Astrocyte (in vitro differentiated cells and primary cell): ENCODE results near the gene IPO4. TPM values are rescaled to one million over a fixed set of nuclear protein-coding genes. Genes with fewer than 3 reads are reported as not detected.
A peak's percentile ranks its signal among the peaks of the same experiment; 100 is the strongest.

Experiments used
- DNase-seq: peaks from one replicate; pipeline ENCODE4 v3.0.0-alpha.2; 2010; ENCODE audit warnings: low read depth
- FAIRE-seq: peaks from 2 replicates; lab custom pipeline; 2011; peaks lifted over from hg19 to GRCh38; lab: Jason Lieb, UNC
- H2AFZ ChIP-seq: 2 replicates; pipeline ENCODE4 v1.6.0; 2012; ENCODE audit warnings: low read depth, low read length, inconsistent platforms
- H3K27ac ChIP-seq: 2 replicates; pipeline ENCODE4 v1.5.1; 2011; ENCODE audit warnings: low read depth, low read length, inconsistent platforms
- H3K27me3 ChIP-seq: 2 replicates; pipeline ENCODE4 v1.6.0; 2011; ENCODE audit warnings: low read length, inconsistent platforms; ENCODE audit not compliant: insufficient read depth
- H3K36me3 ChIP-seq: 2 replicates; pipeline ENCODE4 v1.5.1; 2011; ENCODE audit warnings: low read length, inconsistent platforms; ENCODE audit not compliant: insufficient read depth
- H3K4me1 ChIP-seq: 2 replicates; pipeline ENCODE4 v1.5.1; 2011; ENCODE audit warnings: low read length, inconsistent platforms; ENCODE audit not compliant: insufficient read depth
- H3K4me2 ChIP-seq: 2 replicates; pipeline ENCODE4 v1.6.0; 2012; ENCODE audit warnings: low read length, inconsistent platforms
- H3K4me3 ChIP-seq: 2 replicates; pipeline ENCODE4 v1.5.1; 2011; ENCODE audit warnings: low read depth, mild to moderate bottlenecking, low read length, inconsistent platforms; ENCODE audit not compliant: insufficient read depth
- H3K79me2 ChIP-seq: 2 replicates; pipeline ENCODE4 v1.6.0; 2012; ENCODE audit warnings: mild to moderate bottlenecking, low read length, inconsistent platforms; ENCODE audit not compliant: insufficient read depth
- H3K9ac ChIP-seq: 2 replicates; pipeline ENCODE4 v1.6.0; 2012; ENCODE audit warnings: mild to moderate bottlenecking, low read length, inconsistent platforms
- H3K9me3 ChIP-seq: 2 replicates; pipeline ENCODE4 v1.5.1; 2012; ENCODE audit warnings: low read depth, mild to moderate bottlenecking, low read length, inconsistent platforms; ENCODE audit not compliant: insufficient read depth
- H4K20me1 ChIP-seq: 2 replicates; pipeline ENCODE4 v1.6.0; 2012; ENCODE audit warnings: low read length, inconsistent platforms; ENCODE audit not compliant: insufficient read depth
- H3K27ac Mint-ChIP-seq: one replicate; pipeline ENCODE4 v1.8.0; 2021; ENCODE audit warnings: mild to moderate bottlenecking, mixed read lengths; ENCODE audit not compliant: unreplicated experiment
- H3K27me3 Mint-ChIP-seq: one replicate; pipeline ENCODE4 v1.8.0; 2021; ENCODE audit warnings: low read depth, mixed read lengths; ENCODE audit not compliant: unreplicated experiment
- H3K36me3 Mint-ChIP-seq: one replicate; pipeline ENCODE4 v1.8.0; 2021; ENCODE audit warnings: low read depth, mixed read lengths; ENCODE audit not compliant: unreplicated experiment
- H3K4me1 Mint-ChIP-seq: one replicate; pipeline ENCODE4 v1.8.0; 2021; ENCODE audit warnings: low read depth, mixed read lengths; ENCODE audit not compliant: unreplicated experiment
- H3K4me3 Mint-ChIP-seq: one replicate; pipeline ENCODE4 v1.8.0; 2021; ENCODE audit warnings: mild to moderate bottlenecking, moderate library complexity, mixed read lengths; ENCODE audit not compliant: unreplicated experiment
- H3K9me3 Mint-ChIP-seq: one replicate; pipeline ENCODE4 v1.8.0; 2021; ENCODE audit warnings: mild to moderate bottlenecking, mixed read lengths; ENCODE audit not compliant: unreplicated experiment
- EZH2 ChIP-seq: IDR thresholded peaks from 2 replicates; pipeline ENCODE4 v1.6.1; 2012; ENCODE audit warnings: mild to moderate bottlenecking, low read length, inconsistent platforms; ENCODE audit not compliant: insufficient read depth
- total RNA-seq: library from RNA; stranded (reverse); gene quantifications from 2 replicates; pipeline ENCODE4 v1.2.1, GENCODE V29; 2021
- TF ChIP-seq, protein P1 (sequence below): IDR thresholded peaks from 2 replicates; pipeline ENCODE4 v1.5.1; 2011; ENCODE audit warnings: low read depth, mild to moderate bottlenecking, inconsistent platforms, low read length, moderate library complexity; ENCODE audit not compliant: insufficient read depth

The IPO4 gene
- total RNA-seq, 1 donor from 2014 or later = 46.1 TPM

DNA sequence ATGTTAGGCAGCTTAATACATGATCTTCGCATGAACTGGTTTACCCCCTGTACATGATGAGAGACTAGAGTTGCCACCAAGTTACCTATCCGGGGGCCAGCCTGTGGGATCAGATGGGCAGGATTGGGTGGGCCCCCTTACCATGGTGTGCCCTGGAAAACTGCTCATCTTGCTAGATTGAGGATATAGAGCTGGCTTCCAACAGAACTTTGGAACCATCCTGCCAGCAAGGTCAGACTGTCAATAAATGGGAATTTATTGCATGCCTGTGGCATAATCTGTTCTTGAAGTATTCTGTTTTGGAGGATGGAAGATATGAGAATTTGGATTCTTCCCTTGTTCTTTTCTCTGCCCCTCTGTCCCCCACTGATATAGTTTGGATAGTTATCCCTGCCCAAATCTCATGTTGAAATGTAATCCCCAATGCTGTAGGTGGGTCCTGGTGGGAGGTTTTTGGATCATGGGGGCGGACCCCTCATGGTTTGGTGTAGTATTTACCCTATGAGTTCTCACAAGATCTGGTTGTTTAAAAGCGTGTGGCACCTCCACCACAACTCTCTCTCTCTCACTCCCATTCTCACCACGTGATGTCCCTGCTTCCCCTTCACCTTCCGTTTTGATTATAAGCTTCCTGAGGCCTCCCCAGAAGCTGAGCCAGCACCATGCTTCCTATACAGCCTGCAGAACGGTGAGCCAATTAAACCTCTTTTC lies 10.4 kb upstream of the IPO4 start:
- no peak overlapping the region for H3K27ac Mint-ChIP-seq
- H3K27ac ChIP-seq = no peak overlapping the region
- H4K20me1 ChIP-seq = peaks cover 5% of the 10 kb centered on the region
- H3K4me1 ChIP-seq = peaks cover 5% of the 10 kb centered on the region
- TF ChIP-seq, protein P1, sequence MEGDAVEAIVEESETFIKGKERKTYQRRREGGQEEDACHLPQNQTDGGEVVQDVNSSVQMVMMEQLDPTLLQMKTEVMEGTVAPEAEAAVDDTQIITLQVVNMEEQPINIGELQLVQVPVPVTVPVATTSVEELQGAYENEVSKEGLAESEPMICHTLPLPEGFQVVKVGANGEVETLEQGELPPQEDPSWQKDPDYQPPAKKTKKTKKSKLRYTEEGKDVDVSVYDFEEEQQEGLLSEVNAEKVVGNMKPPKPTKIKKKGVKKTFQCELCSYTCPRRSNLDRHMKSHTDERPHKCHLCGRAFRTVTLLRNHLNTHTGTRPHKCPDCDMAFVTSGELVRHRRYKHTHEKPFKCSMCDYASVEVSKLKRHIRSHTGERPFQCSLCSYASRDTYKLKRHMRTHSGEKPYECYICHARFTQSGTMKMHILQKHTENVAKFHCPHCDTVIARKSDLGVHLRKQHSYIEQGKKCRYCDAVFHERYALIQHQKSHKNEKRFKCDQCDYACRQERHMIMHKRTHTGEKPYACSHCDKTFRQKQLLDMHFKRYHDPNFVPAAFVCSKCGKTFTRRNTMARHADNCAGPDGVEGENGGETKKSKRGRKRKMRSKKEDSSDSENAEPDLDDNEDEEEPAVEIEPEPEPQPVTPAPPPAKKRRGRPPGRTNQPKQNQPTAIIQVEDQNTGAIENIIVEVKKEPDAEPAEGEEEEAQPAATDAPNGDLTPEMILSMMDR = no peak
- no peak for TF ChIP-seq EZH2
- no peak overlapping the region for H3K4me3 Mint-ChIP-seq
- peaks cover 28% of the 10 kb centered on the region for H3K36me3 Mint-ChIP-seq
- H3K4me2 ChIP-seq = no peak overlapping the region
- no peak overlapping the region for H3K4me3 ChIP-seq
- no peaks in the 10 kb centered on the region for H3K27me3 Mint-ChIP-seq
- no peak for FAIRE-seq
- peaks cover 38% of the 10 kb centered on the region for H3K79me2 ChIP-seq
- peaks cover 9% of the 10 kb centered on the region for H3K9me3 Mint-ChIP-seq
- H2AFZ ChIP-seq = no peak overlapping the region
- peaks cover 16% of the 10 kb centered on the region for H3K4me1 Mint-ChIP-seq
- no peaks in the 10 kb centered on the region for H3K27me3 ChIP-seq
- H3K9me3 ChIP-seq = peaks cover 2% of the 10 kb centered on the region
- DNase-seq = no peak
- H3K36me3 ChIP-seq = peaks cover 3% of the 10 kb centered on the region
- H3K9ac ChIP-seq = no peak overlapping the region

- H3K27ac ChIP-seq = no peak overlapping the region
- Mint-ChIP-seq H3K36me3 (peaks cover 27% of the 10 kb centered on the region), H3K4me3 (peak overlapping the region; percentile 96), H3K27me3 (no peaks in the 10 kb centered on the region), H3K4me1 (peaks cover 16% of the 10 kb centered on the region), H3K27ac (peak overlapping the region; percentile 35), H3K9me3 (peaks cover 4% of the 10 kb centered on the region)
- H3K4me1 ChIP-seq = peaks cover 5% of the 10 kb centered on the region
- DNase-seq (no peak), FAIRE-seq (no peak)
- H3K36me3 ChIP-seq = peaks cover 15% of the 10 kb centered on the region
- H3K4me2 ChIP-seq = peak overlapping the region; percentile 95
- peaks cover 51% of the 10 kb centered on the region for H3K79me2 ChIP-seq
- TF ChIP-seq, protein P1 = no peak
- no peak for TF ChIP-seq EZH2
- H3K9ac ChIP-seq = no peak overlapping the region
- H3K4me3 ChIP-seq = no peak overlapping the region
- peaks cover 2% of the 10 kb centered on the region for H3K9me3 ChIP-seq
- H2AFZ ChIP-seq = no peak overlapping the region
- peaks cover 5% of the 10 kb centered on the region for H4K20me1 ChIP-seq
- H3K27me3 ChIP-seq = no peaks in the 10 kb centered on the region
These were observed 8.4 kb upstream of the IPO4 start for GRCh38 chr14:24197056-24197450.
